Suprapubic skin (tissue), 4 donors: ENCODE data around the gene SOS1. TPM values are rescaled to one million over a fixed set of nuclear protein-coding genes. Genes with fewer than 3 reads are reported as not detected.
"Not testable (repeated sequence)": the region's sequence is repeated elsewhere in the genome, so short reads cannot be mapped to it uniquely, and the experiment has no call there.

Experiments
- DNase-seq, 2 donors: peaks; one replicate each; pipeline ENCODE4 v3.0.0-alpha.2; 2019; ENCODE audit warnings: low spot score in 2 of 2
- H3K27ac ChIP-seq: fragments of 200-600 bp; sonication (generic); one replicate; pipeline ENCODE4 v1.5.1; 2019
- H3K27me3 ChIP-seq: fragments of 200-600 bp; sonication (generic); one replicate; pipeline ENCODE4 v1.5.1; 2019
- H3K36me3 ChIP-seq: fragments of 200-600 bp; sonication (generic); one replicate; pipeline ENCODE4 v1.5.1; 2019
- H3K4me1 ChIP-seq: fragments of 200-600 bp; sonication (generic); one replicate; pipeline ENCODE4 v1.5.1; 2019
- H3K4me3 ChIP-seq: fragments of 200-600 bp; sonication (generic); one replicate; pipeline ENCODE4 v1.5.1; 2019; ENCODE audit warnings: mild to moderate bottlenecking
- H3K9me3 ChIP-seq: fragments of 200-600 bp; sonication (generic); one replicate; pipeline ENCODE4 v1.5.1; 2019
- CTCF ChIP-seq, 2 donors: fragments of 200-600 bp in 1 of 2; fragments of 450-650 bp in 1 of 2; sonication (generic) in 1 of 2; IDR thresholded peaks; one replicate each; pipeline ENCODE4 v1.5.1; 2016 to 2019; ENCODE audit warnings: antibody characterized with exemption in 2 of 2, mild to moderate bottlenecking in 1 of 2, moderate library complexity in 1 of 2
- EP300 ChIP-seq: sonication (generic); formaldehyde crosslinking; IDR thresholded peaks from one replicate; pipeline ENCODE4 v1.6.1; 2017; ENCODE audit warnings: antibody characterized with exemption
- POLR2A ChIP-seq, 2 donors: fragments of 450-650 bp; IDR thresholded peaks; one replicate each; pipeline ENCODE4 v1.6.1; 2017; ENCODE audit warnings: antibody characterized with exemption in 2 of 2, mild to moderate bottlenecking in 2 of 2, moderate library complexity in 2 of 2
- POLR2AphosphoS5 ChIP-seq, 3 donors: sonication (generic); formaldehyde crosslinking; IDR thresholded peaks; one replicate each; pipeline ENCODE4 v1.6.1; 2017; ENCODE audit warnings: antibody characterized with exemption in 3 of 3
- whole genome bisulfite sequencing: methylation state at CpG from one replicate; pipeline ENCODE4 v1.1.5; 2018; 5-methylcytosine and 5-hydroxymethylcytosine counted together
- total RNA-seq, 4 donors: library from RNA; depleted of rRNA; stranded (reverse); fragments of >200 nt; gene quantifications; one replicate each; pipeline ENCODE4 v1.1.0, GENCODE V29; 2016

SOS1 gene
- total RNA-seq, 4 donors from 2014 or later = 18.3 to 38.3 (median 27.7) TPM

GRCh38 chr2:39059366-39059952, 61.4 kb downstream of the SOS1 start:
- WGBS = 16% methylated on average over 2 of the region's 2 CpGs
- Histone ChIP-seq H3K4me3 (no peak overlapping the region), H3K36me3 (peaks cover 14% of the 10 kb centered on the region), H3K9me3 (no peaks in the 10 kb centered on the region), H3K4me1 (no peaks in the 10 kb centered on the region), H3K27ac (no peak overlapping the region), H3K27me3 (no peaks in the 10 kb centered on the region)
- TF ChIP-seq EP300 (no peak), CTCF (IDR thresholded peaks at IDR 0.05) (peak; percentile 38 to 44)
- DNase-seq = no peak

GRCh38 chr2:39058101-39058500, 62.8 kb downstream of the SOS1 start:
- H3K27ac ChIP-seq = no peak overlapping the region
- no peaks in the 10 kb centered on the region for H3K27me3 ChIP-seq
- no peak for DNase-seq
- H3K4me1 ChIP-seq = no peaks in the 10 kb centered on the region
- 89% methylated on average over 3 of the region's 3 CpGs for WGBS
- TF ChIP-seq CTCF (IDR thresholded peaks at IDR 0.05) = no peak
- TF ChIP-seq POLR2A (IDR thresholded peaks at IDR 0.05) = no peak
- no peak for TF ChIP-seq POLR2AphosphoS5 (IDR thresholded peaks at IDR 0.05)
- TF ChIP-seq EP300 = no peak
- H3K4me3 ChIP-seq = no peak overlapping the region
- no peaks in the 10 kb centered on the region for H3K9me3 ChIP-seq
- peaks cover 28% of the 10 kb centered on the region for H3K36me3 ChIP-seq

GRCh38 chr2:39052665-39053064, 68.2 kb downstream of the SOS1 start:
- not testable (repeated sequence) for H3K4me1 ChIP-seq, H3K4me3 ChIP-seq, H3K27me3 ChIP-seq, H3K9me3 ChIP-seq, DNase-seq, H3K27ac ChIP-seq
- 98% methylated on average over 6 of the region's 6 CpGs for WGBS
- H3K36me3 ChIP-seq = peaks cover 48% of the 10 kb centered on the region

- no peak for DNase-seq
- H3K27ac ChIP-seq = no peak overlapping the region
- no peak for TF ChIP-seq POLR2A (IDR thresholded peaks at IDR 0.05)
- no peaks in the 10 kb centered on the region for H3K27me3 ChIP-seq
- H3K36me3 ChIP-seq = peaks cover 36% of the 10 kb centered on the region
- no peak overlapping the region for H3K4me3 ChIP-seq
- WGBS = 97% methylated on average over 1 of the region's 1 CpG
- no peaks in the 10 kb centered on the region for H3K4me1 ChIP-seq
- H3K9me3 ChIP-seq = no peaks in the 10 kb centered on the region
These were observed 70.7 kb downstream of the SOS1 start for GRCh38 chr2:39050109-39050508.

- no peaks in the 10 kb centered on the region for H3K4me1 ChIP-seq
- WGBS = 98% methylated on average over 2 of the region's 2 CpGs
These were observed 81.8 kb downstream of the SOS1 start for GRCh38 chr2:39039072-39039471.

GRCh38 chr2:39033980-39034379, 86.9 kb downstream of the SOS1 start:
- no peak overlapping the region for H3K4me3 ChIP-seq
- no peak for DNase-seq
- no peak overlapping the region for H3K27ac ChIP-seq
- H3K27me3 ChIP-seq = no peaks in the 10 kb centered on the region
- peaks cover 27% of the 10 kb centered on the region for H3K36me3 ChIP-seq
- no peaks in the 10 kb centered on the region for H3K9me3 ChIP-seq
- TF ChIP-seq POLR2A (IDR thresholded peaks at IDR 0.05) (no peak), CTCF (IDR thresholded peaks at IDR 0.05) (no peak)
- no peaks in the 10 kb centered on the region for H3K4me1 ChIP-seq

More at GRCh38 chr2:39039072-39039471, 81.8 kb downstream of the SOS1 start:
- H3K27ac ChIP-seq = no peak overlapping the region
- H3K36me3 ChIP-seq = peaks cover 4% of the 10 kb centered on the region
- no peak overlapping the region for H3K4me3 ChIP-seq
- no peak for DNase-seq
- H3K9me3 ChIP-seq = no peaks in the 10 kb centered on the region
- TF ChIP-seq EP300 (no peak), POLR2AphosphoS5 (IDR thresholded peaks at IDR 0.05) (no peak), POLR2A (IDR thresholded peaks at IDR 0.05) (no peak)
- no peaks in the 10 kb centered on the region for H3K27me3 ChIP-seq

GRCh38 chr2:39027421-39027820, 93.4 kb downstream of the SOS1 start:
- Histone ChIP-seq H3K27ac (no peak overlapping the region), H3K36me3 (peaks cover 16% of the 10 kb centered on the region), H3K27me3 (no peaks in the 10 kb centered on the region), H3K4me3 (no peak overlapping the region), H3K4me1 (no peaks in the 10 kb centered on the region), H3K9me3 (no peaks in the 10 kb centered on the region)
- no peak for DNase-seq
- TF ChIP-seq POLR2A (IDR thresholded peaks at IDR 0.05) (no peak), EP300 (no peak), POLR2AphosphoS5 (IDR thresholded peaks at IDR 0.05) (no peak), CTCF (IDR thresholded peaks at IDR 0.05) (no peak)
